Activated CD8-positive, alpha-beta T cell treated with anti-CD3 and anti-CD28 coated beads, Interleukin-2, amount 10 ng/mL, durations not matched to agents 7 days and 5 days (primary cell): ENCODE results near the gene SLC25A26. TPM values are rescaled to one million over a fixed set of nuclear protein-coding genes. Genes with fewer than 3 reads are reported as not detected.

Experiments
- ATAC-seq: fragments of 150-1000 bp; cut with Tn5 transposase; one replicate; pipeline ENCODE4 v1.10.0; 2021; ENCODE audit warnings: moderate library complexity
- CTCF ChIA-PET: fragments of 350-600 bp; sonication (Branson Sonifier 250); formaldehyde crosslinking; loops from one replicate; lab custom pipeline; 2021; ENCODE audit warnings: antibody characterized with exemption; lab: Charles Lee
- POLR2A ChIA-PET: fragments of 350-600 bp; sonication (Branson Sonifier 250); formaldehyde crosslinking; loops from one replicate; lab custom pipeline; 2021; ENCODE audit warnings: antibody characterized with exemption; lab: Charles Lee
- DNase-seq: peaks from one replicate; pipeline ENCODE4 v3.0.0-alpha.2; 2020
- H3K27ac Mint-ChIP-seq: one replicate; pipeline ENCODE4 v1.8.0; 2021; ENCODE audit warnings: mild to moderate bottlenecking, mixed read lengths
- H3K27me3 Mint-ChIP-seq: one replicate; pipeline ENCODE4 v1.8.0; 2021; ENCODE audit warnings: low read depth, mixed read lengths
- H3K36me3 Mint-ChIP-seq: one replicate; pipeline ENCODE4 v1.8.0; 2021; ENCODE audit warnings: low read depth, mixed read lengths
- H3K4me1 Mint-ChIP-seq: one replicate; pipeline ENCODE4 v1.8.0; 2021; ENCODE audit warnings: low read depth, mixed read lengths
- H3K4me3 Mint-ChIP-seq: one replicate; pipeline ENCODE4 v1.8.0; 2021; ENCODE audit warnings: mild to moderate bottlenecking, mixed read lengths
- H3K9me3 Mint-ChIP-seq: one replicate; pipeline ENCODE4 v1.8.0; 2022; ENCODE audit warnings: mixed read lengths; ENCODE audit not compliant: insufficient read depth
- total RNA-seq, 2 experiments: library from RNA; stranded (reverse); gene quantifications; one replicate each; pipeline ENCODE4 v1.2.3, GENCODE V29; 2021

The SLC25A26 gene
- total RNA-seq, 2 experiments from 2014 or later, result 14.2 to 14.3 TPM

- peak; percentile 90 for ATAC-seq
- H3K27ac Mint-ChIP-seq, result no peak overlapping the region
- POLR2A ChIA-PET, result interaction anchor here (0.5 kb wide), 1 partner anchor 10 kb away, joined by 4 read pairs; no protein-coding TSS in a partner anchor
Observed at GRCh38 chr3:66407611-66408218, 186.9 kb downstream of the SLC25A26 start.

DNA sequence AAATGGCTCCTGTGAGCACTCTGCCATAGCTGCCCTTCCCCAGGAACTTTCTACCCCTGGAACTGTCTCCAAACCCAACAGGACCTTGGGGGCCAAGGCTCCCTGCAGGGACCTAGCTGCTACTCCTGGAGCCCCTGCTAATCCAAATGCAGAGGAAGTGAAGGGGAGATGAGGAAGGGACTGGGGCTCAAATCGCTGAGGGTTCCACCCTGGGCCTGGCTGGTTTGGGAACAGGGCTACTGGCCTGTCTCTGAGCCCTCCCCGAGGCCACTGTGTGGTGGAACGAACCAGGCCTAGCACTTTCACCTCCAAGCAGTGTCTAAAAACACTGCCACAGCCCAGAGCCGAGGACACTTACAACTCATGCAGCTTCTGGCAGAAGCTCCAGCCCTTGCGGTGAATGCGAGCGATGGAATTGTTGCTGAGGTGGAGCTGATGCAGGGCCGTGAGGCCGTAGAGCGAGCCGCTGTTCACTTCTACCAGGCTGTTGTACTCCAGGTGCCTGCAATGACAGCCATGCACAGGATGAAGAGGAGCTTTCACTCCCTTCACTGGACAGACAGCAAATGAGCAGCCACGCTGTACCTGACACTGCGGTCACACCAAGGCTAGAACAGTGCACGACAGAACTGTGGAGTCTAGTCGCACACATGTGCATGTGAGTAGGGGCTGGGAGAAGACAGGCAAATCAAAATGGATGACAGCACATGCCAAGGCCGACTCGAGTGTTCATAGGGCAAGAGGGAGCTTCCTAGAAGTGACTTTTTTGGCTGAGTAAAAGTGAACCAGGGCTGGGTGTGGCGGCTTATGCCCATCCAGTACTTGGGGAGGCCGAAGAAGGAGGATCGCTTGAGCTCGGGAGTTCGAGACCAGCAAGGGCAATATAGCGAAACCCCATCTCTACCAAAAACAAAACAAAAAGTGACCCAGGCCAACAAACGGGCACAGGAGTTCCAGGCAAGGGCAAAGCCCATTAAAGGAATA is 189.3 kb downstream of the SLC25A26 start:
- DNase-seq, result no peak
- peaks cover 14% of the 10 kb centered on the region for H3K36me3 Mint-ChIP-seq

More at GRCh38 chr3:66407611-66408218, 186.9 kb downstream of the SLC25A26 start:
- Mint-ChIP-seq H3K9me3 (no peaks in the 10 kb centered on the region), H3K36me3 (peaks cover 11% of the 10 kb centered on the region), H3K4me1 (peaks cover 11% of the 10 kb centered on the region), H3K27me3 (no peaks in the 10 kb centered on the region), H3K4me3 (no peak overlapping the region)
- DNase-seq, result peak; percentile 78
- CTCF ChIA-PET, result interaction anchor here (0.6 to 3.7 kb wide), 41 partner anchors 9 to 419 kb away, joined by 3 to 27 read pairs (median 3); no protein-coding TSS in a partner anchor

DNA sequence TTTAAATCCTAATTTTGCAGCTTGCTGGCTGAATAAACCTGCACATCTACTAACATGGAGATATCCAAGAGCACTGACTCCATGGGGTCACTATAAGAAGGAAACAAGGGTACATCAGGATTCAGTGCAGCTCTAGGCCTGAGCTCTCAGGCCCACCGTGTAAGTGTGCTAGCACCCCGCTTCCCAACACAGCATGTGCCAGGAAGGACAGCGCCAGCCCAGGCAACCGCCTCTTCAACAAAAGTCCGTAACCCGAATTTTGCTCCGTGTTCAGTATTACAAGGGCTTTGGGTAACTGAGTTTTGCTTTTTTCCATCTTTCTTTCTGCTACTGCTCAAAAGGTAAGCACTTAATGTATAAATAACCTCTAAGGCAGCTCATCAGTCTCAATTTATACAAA is 190.2 kb downstream of the SLC25A26 start:
- POLR2A ChIA-PET, result no interaction called here
- CTCF ChIA-PET, result interaction anchor here (0.9 to 2.5 kb wide), 3 partner anchors 80 to 405 kb away, joined by 3 to 7 read pairs (median 3); no protein-coding TSS in a partner anchor
- DNase-seq, result no peak
- no peak for ATAC-seq
- peaks cover 18% of the 10 kb centered on the region for H3K4me1 Mint-ChIP-seq
- peaks cover 14% of the 10 kb centered on the region for H3K36me3 Mint-ChIP-seq
- peak overlapping the region; percentile 43 for H3K27ac Mint-ChIP-seq
- H3K4me3 Mint-ChIP-seq, result no peak overlapping the region
- no peaks in the 10 kb centered on the region for H3K27me3 Mint-ChIP-seq
- no peaks in the 10 kb centered on the region for H3K9me3 Mint-ChIP-seq

More for the DNA sequence above, 189.3 kb downstream of the SLC25A26 start:
- Mint-ChIP-seq H3K9me3 (no peaks in the 10 kb centered on the region), H3K27ac (peak overlapping the region; percentile 22), H3K4me1 (peaks cover 18% of the 10 kb centered on the region), H3K4me3 (no peak overlapping the region), H3K27me3 (no peaks in the 10 kb centered on the region)
- ATAC-seq, result no peak
- POLR2A ChIA-PET, result interaction anchor here (0.6 kb wide), 1 partner anchor 621 kb away, joined by 3 read pairs; no protein-coding TSS in a partner anchor
- CTCF ChIA-PET, result interaction anchor here (0.7 to 3.7 kb wide), 6 partner anchors 81 to 412 kb away, joined by 3 to 27 read pairs (median 5); no protein-coding TSS in a partner anchor

- no peak overlapping the region for H3K27ac Mint-ChIP-seq
- H3K36me3 Mint-ChIP-seq, result peaks cover 14% of the 10 kb centered on the region
- POLR2A ChIA-PET, result no interaction called here
Observed at GRCh38 chr3:66411474-66411873, 190.7 kb downstream of the SLC25A26 start.

GRCh38 chr3:66411961-66412887 is 191.4 kb downstream of the SLC25A26 start:
- peaks cover 14% of the 10 kb centered on the region for H3K36me3 Mint-ChIP-seq

More at GRCh38 chr3:66411474-66411873, 190.7 kb downstream of the SLC25A26 start:
- Mint-ChIP-seq H3K4me3 (no peak overlapping the region), H3K4me1 (peaks cover 18% of the 10 kb centered on the region), H3K27me3 (no peaks in the 10 kb centered on the region), H3K9me3 (no peaks in the 10 kb centered on the region)
- ATAC-seq, result no peak
- no peak for DNase-seq
- CTCF ChIA-PET, result interaction anchor here (2.5 kb wide), 1 partner anchor 157 kb away, joined by 7 read pairs; no protein-coding TSS in a partner anchor

GRCh38 chr3:66413151-66413751 is 192.4 kb downstream of the SLC25A26 start:
- CTCF ChIA-PET, result no interaction called here
- H3K4me3 Mint-ChIP-seq, result no peak overlapping the region

More at GRCh38 chr3:66411961-66412887, 191.4 kb downstream of the SLC25A26 start:
- DNase-seq (no peak), ATAC-seq (no peak)
- CTCF ChIA-PET, result no interaction called here
- Mint-ChIP-seq H3K4me1 (peaks cover 18% of the 10 kb centered on the region), H3K27ac (no peak overlapping the region), H3K4me3 (no peak overlapping the region), H3K27me3 (no peaks in the 10 kb centered on the region), H3K9me3 (no peaks in the 10 kb centered on the region)
- POLR2A ChIA-PET, result no interaction called here

DNA sequence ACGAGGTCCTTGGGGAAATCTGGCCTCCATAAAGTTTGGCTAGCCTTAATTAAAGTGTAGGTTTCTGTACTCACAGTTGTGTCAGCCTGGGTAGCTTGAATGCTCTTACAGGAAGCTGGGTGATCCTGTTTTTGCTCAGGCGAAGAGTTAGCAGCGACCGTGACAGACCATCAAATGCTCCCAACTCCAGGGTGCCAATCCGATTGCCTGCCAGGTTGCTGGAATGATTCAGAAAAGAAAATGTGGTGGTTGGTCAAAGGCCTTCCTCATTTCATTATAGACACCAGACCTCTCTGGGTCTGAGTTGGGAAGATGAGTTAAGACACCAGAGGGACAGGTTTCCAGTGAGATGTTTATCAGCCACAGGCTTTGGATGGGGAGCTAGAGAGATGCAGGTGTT is 194.0 kb downstream of the SLC25A26 start:
- H3K27ac Mint-ChIP-seq, result no peak overlapping the region
- POLR2A ChIA-PET, result no interaction called here
- peaks cover 18% of the 10 kb centered on the region for H3K4me1 Mint-ChIP-seq
- no peaks in the 10 kb centered on the region for H3K27me3 Mint-ChIP-seq
- ATAC-seq (no peak), DNase-seq (no peak)
- peaks cover 15% of the 10 kb centered on the region for H3K36me3 Mint-ChIP-seq
- no peak overlapping the region for H3K4me3 Mint-ChIP-seq
- H3K9me3 Mint-ChIP-seq, result no peaks in the 10 kb centered on the region
- CTCF ChIA-PET, result no interaction called here

More at GRCh38 chr3:66413151-66413751, 192.4 kb downstream of the SLC25A26 start:
- no peaks in the 10 kb centered on the region for H3K27me3 Mint-ChIP-seq
- peaks cover 18% of the 10 kb centered on the region for H3K4me1 Mint-ChIP-seq
- DNase-seq (no peak), ATAC-seq (no peak)
- H3K9me3 Mint-ChIP-seq, result no peaks in the 10 kb centered on the region
- H3K27ac Mint-ChIP-seq, result no peak overlapping the region
- POLR2A ChIA-PET, result no interaction called here
- peaks cover 14% of the 10 kb centered on the region for H3K36me3 Mint-ChIP-seq

- H3K36me3 Mint-ChIP-seq, result peaks cover 25% of the 10 kb centered on the region
- DNase-seq, result no peak
- H3K27ac Mint-ChIP-seq, result no peak overlapping the region
- CTCF ChIA-PET, result no interaction called here
- no peak for ATAC-seq
- peaks cover 4% of the 10 kb centered on the region for H3K9me3 Mint-ChIP-seq
- no peaks in the 10 kb centered on the region for H3K27me3 Mint-ChIP-seq
- POLR2A ChIA-PET, result no interaction called here
- no peak overlapping the region for H3K4me3 Mint-ChIP-seq
- H3K4me1 Mint-ChIP-seq, result peaks cover 23% of the 10 kb centered on the region
Observed at GRCh38 chr3:66415867-66416428, 195.1 kb downstream of the SLC25A26 start.

DNA sequence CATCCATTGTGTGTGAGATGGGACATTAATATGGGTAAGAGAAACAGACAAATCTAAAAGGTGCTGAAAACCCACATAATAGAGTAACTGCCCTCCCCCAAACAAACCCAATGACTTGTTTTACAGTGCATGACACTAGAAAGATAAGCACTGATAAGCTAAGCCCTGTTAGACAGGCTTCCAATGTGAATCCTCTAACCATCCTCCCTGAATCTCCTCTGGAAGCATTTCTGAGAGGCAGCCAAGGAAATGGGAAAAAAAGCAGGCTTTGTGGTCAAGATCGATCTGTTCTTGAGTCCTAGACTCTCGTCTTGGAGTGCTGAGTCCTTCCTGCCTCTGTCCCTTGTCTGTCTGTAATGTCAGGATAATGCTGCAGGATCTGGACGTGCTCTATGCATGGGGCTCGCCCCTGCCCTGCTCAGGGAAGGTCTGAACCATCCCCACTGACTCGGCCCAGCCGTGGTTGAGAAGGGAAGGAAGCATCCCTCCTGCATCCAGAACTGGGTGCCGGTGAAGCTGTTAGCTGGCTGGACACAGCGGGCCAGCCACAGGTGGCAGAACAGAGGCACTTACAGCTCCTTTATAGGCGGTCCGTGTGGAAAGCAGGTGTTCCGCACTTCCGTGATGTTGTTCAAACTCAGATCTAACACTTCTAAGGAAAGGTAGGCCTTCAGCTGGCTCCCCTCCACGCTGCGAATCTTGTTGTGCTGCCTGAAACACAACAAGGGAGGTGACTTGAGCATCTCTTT is 195.9 kb downstream of the SLC25A26 start:
- H3K27me3 Mint-ChIP-seq, result no peaks in the 10 kb centered on the region
- H3K27ac Mint-ChIP-seq, result no peak overlapping the region
- H3K9me3 Mint-ChIP-seq, result peaks cover 4% of the 10 kb centered on the region
- ATAC-seq (no peak), DNase-seq (no peak)
- peaks cover 21% of the 10 kb centered on the region for H3K36me3 Mint-ChIP-seq
- ChIA-PET CTCF (no interaction called here), POLR2A (interaction anchor here (0.6 kb wide), 1 partner anchor 19 kb away, joined by 4 read pairs; no protein-coding TSS in a partner anchor)
- H3K4me3 Mint-ChIP-seq, result no peak overlapping the region
- H3K4me1 Mint-ChIP-seq, result peaks cover 19% of the 10 kb centered on the region

- Mint-ChIP-seq H3K27me3 (no peaks in the 10 kb centered on the region), H3K27ac (no peak overlapping the region), H3K9me3 (peaks cover 13% of the 10 kb centered on the region)
Observed at GRCh38 chr3:66418475-66418931, 197.7 kb downstream of the SLC25A26 start.

More at GRCh38 chr3:66418475-66418931, 197.7 kb downstream of the SLC25A26 start:
- no peak for DNase-seq
- Mint-ChIP-seq H3K36me3 (peaks cover 23% of the 10 kb centered on the region), H3K4me3 (no peak overlapping the region), H3K4me1 (peaks cover 5% of the 10 kb centered on the region)
- ATAC-seq, result no peak
- POLR2A ChIA-PET, result no interaction called here
- CTCF ChIA-PET, result interaction anchor here (0.9 kb wide), 1 partner anchor 78 kb away, joined by 3 read pairs; no protein-coding TSS in a partner anchor
